Measurements from ENCODE around the gene CCDC158. TPM values are rescaled to one million over a fixed set of nuclear protein-coding genes. Genes with fewer than 3 reads are reported as not detected.

CCDC158 gene
- total RNA-seq, 4 donors from 2014 or later = not detected

GRCh38 chr4:76302826-76303438 lies 118.0 kb downstream of the CCDC158 start:
- Histone ChIP-seq H3K4me3 (no peak overlapping the region), H3K27me3 (no peaks in the 10 kb centered on the region), H3K27ac (no peak overlapping the region), H3K9me3 (no peaks in the 10 kb centered on the region), H3K36me3 (no peaks in the 10 kb centered on the region), H3K4me1 (peaks cover 0 to 23% (median 2%) of the 10 kb centered on the region in 4 donors)
- no peak for DNase-seq
- no peak for TF ChIP-seq CTCF (IDR thresholded peaks at IDR 0.05)
- no peak for TF ChIP-seq POLR2A (IDR thresholded peaks at IDR 0.05)

- Histone ChIP-seq H3K4me3 (peak overlapping the region in 1 of 4 donors; percentile 8), H3K4me1 (peaks cover 0 to 23% (median 2%) of the 10 kb centered on the region in 4 donors), H3K9me3 (no peaks in the 10 kb centered on the region), H3K27ac (peak overlapping the region in 2 of 4 donors; percentile 65 to 83), H3K36me3 (no peaks in the 10 kb centered on the region), H3K27me3 (no peaks in the 10 kb centered on the region)
- DNase-seq = no peak
- no peak for TF ChIP-seq CTCF (IDR thresholded peaks at IDR 0.05)
- TF ChIP-seq POLR2A (IDR thresholded peaks at IDR 0.05) = no peak
These were observed 119.2 kb downstream of the CCDC158 start for GRCh38 chr4:76301775-76302162.

- Histone ChIP-seq H3K9me3 (no peaks in the 10 kb centered on the region), H3K4me3 (peak overlapping the region in 1 of 4 donors; percentile 8), H3K27me3 (no peaks in the 10 kb centered on the region), H3K27ac (peak overlapping the region in 2 of 4 donors; percentile 65 to 83), H3K36me3 (no peaks in the 10 kb centered on the region), H3K4me1 (peaks cover 0 to 23% (median 2%) of the 10 kb centered on the region in 4 donors)
- TF ChIP-seq POLR2A (IDR thresholded peaks at IDR 0.05) = no peak
- TF ChIP-seq CTCF (IDR thresholded peaks at IDR 0.05) = no peak
- DNase-seq = no peak
These were observed 119.7 kb downstream of the CCDC158 start for GRCh38 chr4:76301068-76301774.

GRCh38 chr4:76300012-76300411 lies 120.9 kb downstream of the CCDC158 start:
- DNase-seq = no peak
- H3K4me1 ChIP-seq = peaks cover 0 to 15% (median 2%) of the 10 kb centered on the region in 4 donors
- no peak for TF ChIP-seq POLR2A (IDR thresholded peaks at IDR 0.05)
- TF ChIP-seq CTCF (IDR thresholded peaks at IDR 0.05) = no peak
- H3K9me3 ChIP-seq = no peaks in the 10 kb centered on the region
- H3K4me3 ChIP-seq = no peak overlapping the region
- H3K27ac ChIP-seq = no peak overlapping the region
- H3K36me3 ChIP-seq = no peaks in the 10 kb centered on the region
- H3K27me3 ChIP-seq = no peaks in the 10 kb centered on the region

GRCh38 chr4:76298227-76298626 lies 122.7 kb downstream of the CCDC158 start:
- H3K4me1 ChIP-seq = peaks cover 0 to 5% (median 2%) of the 10 kb centered on the region in 4 donors
- no peaks in the 10 kb centered on the region for H3K9me3 ChIP-seq
- H3K27me3 ChIP-seq = no peaks in the 10 kb centered on the region
- no peak for DNase-seq
- no peak overlapping the region for H3K4me3 ChIP-seq
- no peak overlapping the region for H3K27ac ChIP-seq
- TF ChIP-seq POLR2A (IDR thresholded peaks at IDR 0.05) = no peak
- TF ChIP-seq CTCF (IDR thresholded peaks at IDR 0.05) = no peak
- H3K36me3 ChIP-seq = no peaks in the 10 kb centered on the region

Data from Peyer's patch (tissue), 4 donors.